Measurements from ENCODE around the gene WNT3.

- TF ChIP-seq CTCF (IDR thresholded peaks at IDR 0.05) (no peak), POLR2A (IDR thresholded peaks at IDR 0.05) (no peak)
Observed at GRCh38 chr17:46796084-46796483, 22.4 kb downstream of the WNT3 start.

All from esophagus squamous epithelium (tissue), 4 donors.